DOHH2 (cell line): ENCODE results near the gene DDN.

ENCODE experiments used
- H3F3A ChIP-seq: fragments of 200-600 bp; sonication (generic), shearing (Covaris generic); 2 replicates; pipeline ENCODE4 v1.6.0; 2016; ENCODE audit warnings: antibody characterized with exemption, mild to moderate bottlenecking; ENCODE audit not compliant: control insufficient read depth, insufficient read depth
- H3K27ac ChIP-seq: fragments of 200-600 bp; sonication (generic); 2 replicates; pipeline ENCODE4 v1.5.1; 2014; ENCODE audit warnings: low read depth, mild to moderate bottlenecking, low read length, moderate library complexity
- H3K27me3 ChIP-seq: fragments of 200-600 bp; sonication (generic); 2 replicates; pipeline ENCODE4 v1.6.1; 2014; ENCODE audit warnings: mild to moderate bottlenecking, low read length, mixed read lengths; ENCODE audit not compliant: control insufficient read depth
- H3K36me3 ChIP-seq: fragments of 200-600 bp; sonication (generic); 2 replicates; pipeline ENCODE4 v1.6.1; 2014; ENCODE audit warnings: mild to moderate bottlenecking, low read length, moderate library complexity, mixed read lengths; ENCODE audit not compliant: control insufficient read depth
- H3K4me1 ChIP-seq: fragments of 200-600 bp; sonication (generic); 2 replicates; pipeline ENCODE4 v1.6.1; 2014; ENCODE audit warnings: mild to moderate bottlenecking, low read length, mixed read lengths; ENCODE audit not compliant: control insufficient read depth
- H3K4me2 ChIP-seq: fragments of 200-600 bp; sonication (generic); 2 replicates; pipeline ENCODE4 v1.6.0; 2014; ENCODE audit warnings: mild to moderate bottlenecking, low read length, moderate library complexity
- H3K4me3 ChIP-seq: fragments of 200-600 bp; sonication (generic); 2 replicates; pipeline ENCODE4 v1.5.1; 2014; ENCODE audit warnings: mild to moderate bottlenecking, low read length, mixed read lengths
- H3K79me2 ChIP-seq: fragments of 200-600 bp; sonication (generic); 2 replicates; pipeline ENCODE4 v1.6.1; 2014; ENCODE audit warnings: mild to moderate bottlenecking, low read length, mixed read lengths; ENCODE audit not compliant: control insufficient read depth
- H3K9me2 ChIP-seq: fragments of 200-600 bp; sonication (generic); replicated peaks from 2 replicates; pipeline ENCODE4 v1.6.1; 2014; ENCODE audit warnings: mild to moderate bottlenecking, low read length, mixed read lengths; ENCODE audit not compliant: control insufficient read depth
- H3K9me3 ChIP-seq: fragments of 200-600 bp; sonication (generic); 2 replicates; pipeline ENCODE4 v1.6.1; 2014; ENCODE audit warnings: antibody characterized with exemption, low read length, mixed read lengths; ENCODE audit not compliant: control insufficient read depth, insufficient read depth
- H4K20me1 ChIP-seq: fragments of 200-600 bp; sonication (generic); 2 replicates; pipeline ENCODE4 v1.6.0; 2014; ENCODE audit warnings: low read depth, mild to moderate bottlenecking, antibody characterized with exemption, low read length, moderate library complexity; ENCODE audit not compliant: control insufficient read depth, insufficient read depth
- CTCF ChIP-seq: fragments of 200-600 bp; sonication (generic); IDR thresholded peaks from one replicate; pipeline ENCODE4 v1.5.1; 2014; ENCODE audit warnings: antibody characterized with exemption, mild to moderate bottlenecking, low read depth, low read length; ENCODE audit not compliant: poor library complexity, severe bottlenecking
- EZH2phosphoT487 ChIP-seq: fragments of 200-600 bp; sonication (generic); IDR thresholded peaks from 2 replicates; pipeline ENCODE4 v1.6.1; 2017; ENCODE audit warnings: borderline replicate concordance, mild to moderate bottlenecking, antibody characterized with exemption, low read length, moderate library complexity, mixed read lengths

DDN gene

GRCh38 chr12:48960834-48961233 is 38.3 kb downstream of the DDN start:
- no peaks in the 10 kb centered on the region for H3K9me2 ChIP-seq
- H3K4me2 ChIP-seq: no peak overlapping the region
- H3K9me3 ChIP-seq: no peaks in the 10 kb centered on the region
- no peaks in the 10 kb centered on the region for H3K27me3 ChIP-seq
- no peaks in the 10 kb centered on the region; the same call in 1 of the 2 replicates for H4K20me1 ChIP-seq
- H3K79me2 ChIP-seq: peaks cover 13% of the 10 kb centered on the region
- no peak overlapping the region for H3K4me3 ChIP-seq
- peaks cover 18% of the 10 kb centered on the region for H3K4me1 ChIP-seq
- H3F3A ChIP-seq: 0 out of 2 replicates have a peak, but pooled peaks cover 4% of the 10 kb centered on the region
- no peak overlapping the region for H3K27ac ChIP-seq
- peaks cover 3% of the 10 kb centered on the region for H3K36me3 ChIP-seq
- TF ChIP-seq CTCF (no peak), EZH2phosphoT487 (no peak)

GRCh38 chr12:48958049-48958388 is 41.2 kb downstream of the DDN start:
- Histone ChIP-seq H3K27ac (peak overlapping the region; percentile 30), H3K4me2 (peak overlapping the region; percentile 99)

GRCh38 chr12:48957141-48958048 is 41.8 kb downstream of the DDN start, which contains the start of gene ARF3:
ARF3 (minus strand) TSS chr12:48957487; CDS start chr12:48941095, 16,392 bp downstream.
- peak within 1 kb of the TSS; percentile 99 for H3K4me2 ChIP-seq
- peak within 1 kb of the TSS; percentile 86 for H3K4me3 ChIP-seq
- H3K27ac ChIP-seq: peak within 1 kb of the TSS; percentile 60
- no peaks in the 10 kb centered on the region for H3K9me2 ChIP-seq
- H4K20me1 ChIP-seq: peaks cover 3% of the 10 kb centered on the region
- peaks cover 33% of the 10 kb centered on the region for H3K36me3 ChIP-seq
- no peaks in the 10 kb centered on the region for H3K27me3 ChIP-seq
- no peaks in the 10 kb centered on the region for H3K9me3 ChIP-seq
- no peak for TF ChIP-seq EZH2phosphoT487
- TF ChIP-seq CTCF: no peak
- H3K79me2 ChIP-seq: peaks cover 47% of the 10 kb centered on the region
- H3K4me1 ChIP-seq: peaks cover 31% of the 10 kb centered on the region
- H3F3A ChIP-seq: 0 out of 2 replicates have a peak, but pooled peaks cover 4% of the 10 kb centered on the region

More at GRCh38 chr12:48958049-48958388, 41.2 kb downstream of the DDN start:
- Histone ChIP-seq H3K4me3 (peak overlapping the region; percentile 86), H3K79me2 (peaks cover 41% of the 10 kb centered on the region), H4K20me1 (no peaks in the 10 kb centered on the region; the same call in 1 of the 2 replicates), H3K27me3 (no peaks in the 10 kb centered on the region), H3F3A (0 out of 2 replicates have a peak, but pooled peaks cover 4% of the 10 kb centered on the region), H3K4me1 (peaks cover 31% of the 10 kb centered on the region), H3K9me3 (no peaks in the 10 kb centered on the region), H3K9me2 (no peaks in the 10 kb centered on the region), H3K36me3 (peaks cover 27% of the 10 kb centered on the region)
- TF ChIP-seq EZH2phosphoT487 (no peak), CTCF (no peak)
